HG03575 (cell line): ENCODE measurements around the gene TRPC4AP.

ENCODE experiments used
- ATAC-seq: cut with Tn5 transposase; IDR thresholded peaks from one replicate; pipeline ENCODE4 v1.9.1; 2021; ENCODE audit not compliant: unreplicated experiment, insufficient number of reproducible peaks, low FRiP score; ENCODE audit errors: extremely low read depth

Gene TRPC4AP

GRCh38 chr20:34956751-34957472, 135.7 kb downstream of the TRPC4AP start:
- no peak for ATAC-seq

- no peak for ATAC-seq
Measured at GRCh38 chr20:34956041-34956458, 136.6 kb downstream of the TRPC4AP start.

- ATAC-seq: no peak
Measured at GRCh38 chr20:34955231-34956040, 137.2 kb downstream of the TRPC4AP start, which contains the start of the genes GSS and MYH7B. Gene GSS, minus strand, starts transcription at chr20:34955806. Its CDS starts 3,954 bp downstream, at chr20:34951852. Gene MYH7B, plus strand, starts transcription at chr20:34955868. Its CDS starts 22,138 bp downstream, at chr20:34978006.

- ATAC-seq: no peak
Measured at GRCh38 chr20:34954904-34955230, 137.7 kb downstream of the TRPC4AP start.

GRCh38 chr20:34953960-34954359, 138.6 kb downstream of the TRPC4AP start:
- no peak for ATAC-seq

GRCh38 chr20:34952671-34953070, 139.9 kb downstream of the TRPC4AP start:
- ATAC-seq: no peak
